GM10266 (cell line): Measurements from ENCODE around the gene LENG8.

Experiments
- DNase-seq: peaks from one replicate; pipeline ENCODE4 v3.0.0; 2012; ENCODE audit errors: extremely low spot score
- TF ChIP-seq, protein P1 (sequence below): IDR thresholded peaks from 2 replicates; pipeline ENCODE4 v1.5.1; 2012; ENCODE audit warnings: mild to moderate bottlenecking, low read depth; ENCODE audit not compliant: control insufficient read depth, insufficient read depth; ENCODE audit errors: missing control alignments

The LENG8 gene

DNA sequence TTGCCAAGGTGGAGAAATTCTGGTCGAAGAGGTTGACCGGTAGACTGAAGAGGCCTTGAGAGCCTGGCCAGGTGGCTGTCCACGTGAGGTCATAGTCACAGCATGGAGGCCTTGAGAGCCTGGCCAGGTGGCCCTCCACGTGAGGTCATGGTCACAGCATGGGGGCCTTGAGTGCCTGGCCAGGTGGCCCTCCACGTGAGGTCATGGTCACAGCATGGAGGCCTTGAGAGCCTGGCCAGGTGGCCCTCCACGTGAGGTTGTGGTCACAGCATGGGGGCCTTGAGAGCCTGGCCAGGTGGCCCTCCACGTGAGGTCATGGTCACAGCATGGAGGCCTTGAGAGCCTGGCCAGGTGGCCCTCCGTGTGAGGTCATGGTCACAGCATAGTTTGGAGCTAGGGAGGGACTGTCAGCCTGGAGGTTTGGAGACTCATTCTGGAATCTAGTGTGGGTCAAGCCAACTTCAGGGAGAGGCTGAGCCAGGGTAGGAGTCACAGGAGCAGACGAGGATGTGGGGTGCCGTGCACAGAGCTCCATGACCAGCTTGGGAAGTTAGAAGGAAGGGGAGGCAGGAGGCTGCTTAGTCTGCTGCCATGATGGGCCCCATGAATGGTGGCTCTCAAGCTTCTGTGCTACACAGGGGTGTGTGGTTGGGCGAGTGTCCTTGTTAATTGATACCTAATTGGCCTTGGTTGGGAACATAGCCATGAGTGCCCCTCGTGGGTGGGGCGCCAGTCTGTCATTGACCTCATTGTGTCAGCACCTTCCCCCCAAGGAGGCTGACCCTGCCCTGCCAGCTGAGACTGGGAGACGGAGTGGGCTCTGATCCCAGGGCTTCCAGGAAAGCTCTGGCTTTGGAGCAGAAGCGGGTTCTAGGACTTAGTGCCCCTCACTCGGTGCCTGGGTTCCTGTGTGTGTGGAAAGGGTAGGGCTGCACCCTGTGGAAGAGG, 10.6 kb downstream of the LENG8 start:
- TF ChIP-seq, protein P1, sequence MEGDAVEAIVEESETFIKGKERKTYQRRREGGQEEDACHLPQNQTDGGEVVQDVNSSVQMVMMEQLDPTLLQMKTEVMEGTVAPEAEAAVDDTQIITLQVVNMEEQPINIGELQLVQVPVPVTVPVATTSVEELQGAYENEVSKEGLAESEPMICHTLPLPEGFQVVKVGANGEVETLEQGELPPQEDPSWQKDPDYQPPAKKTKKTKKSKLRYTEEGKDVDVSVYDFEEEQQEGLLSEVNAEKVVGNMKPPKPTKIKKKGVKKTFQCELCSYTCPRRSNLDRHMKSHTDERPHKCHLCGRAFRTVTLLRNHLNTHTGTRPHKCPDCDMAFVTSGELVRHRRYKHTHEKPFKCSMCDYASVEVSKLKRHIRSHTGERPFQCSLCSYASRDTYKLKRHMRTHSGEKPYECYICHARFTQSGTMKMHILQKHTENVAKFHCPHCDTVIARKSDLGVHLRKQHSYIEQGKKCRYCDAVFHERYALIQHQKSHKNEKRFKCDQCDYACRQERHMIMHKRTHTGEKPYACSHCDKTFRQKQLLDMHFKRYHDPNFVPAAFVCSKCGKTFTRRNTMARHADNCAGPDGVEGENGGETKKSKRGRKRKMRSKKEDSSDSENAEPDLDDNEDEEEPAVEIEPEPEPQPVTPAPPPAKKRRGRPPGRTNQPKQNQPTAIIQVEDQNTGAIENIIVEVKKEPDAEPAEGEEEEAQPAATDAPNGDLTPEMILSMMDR, result no peak
- no peak for DNase-seq

DNA sequence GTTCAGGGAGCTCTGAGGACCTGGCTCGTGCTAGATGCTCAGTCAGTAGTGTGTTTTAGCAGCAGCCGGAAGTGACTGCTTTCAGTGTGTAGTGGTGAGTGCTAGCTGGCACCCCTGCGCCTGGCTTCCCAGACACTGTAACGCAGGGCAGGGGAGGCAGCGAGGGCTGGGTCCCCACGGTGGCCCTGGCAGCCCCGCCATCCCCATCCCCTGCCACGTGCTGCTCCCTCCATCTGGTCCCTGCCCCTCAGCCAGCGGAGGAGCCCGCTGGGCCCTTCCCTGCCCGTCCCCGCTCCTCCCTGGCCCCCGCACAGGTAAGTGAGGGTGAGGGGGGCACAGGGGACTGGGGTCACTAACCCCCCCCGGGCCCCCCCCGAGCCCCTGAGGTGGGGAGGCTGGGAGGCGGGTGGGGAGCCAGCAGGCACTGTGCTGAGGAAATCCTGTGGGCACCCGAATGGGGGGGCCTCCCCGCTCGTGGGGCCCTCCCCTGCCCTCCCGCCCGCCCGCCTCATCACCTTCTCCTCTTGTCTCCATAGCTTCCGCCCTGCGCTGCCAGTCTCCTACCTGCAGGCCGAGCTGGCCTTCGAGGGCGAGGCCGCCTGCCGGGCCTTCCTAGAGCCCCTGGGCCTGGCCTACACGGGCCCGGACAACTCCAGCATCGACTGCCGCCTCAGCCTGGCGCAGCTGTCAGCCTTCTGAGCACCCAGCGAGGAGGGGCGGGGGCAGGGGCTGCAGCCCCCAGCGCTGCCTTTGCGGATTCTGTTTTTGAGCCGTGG, 11.4 kb downstream of the LENG8 start:
- DNase-seq, result no peak
- TF ChIP-seq, protein P1, result no peak

DNA sequence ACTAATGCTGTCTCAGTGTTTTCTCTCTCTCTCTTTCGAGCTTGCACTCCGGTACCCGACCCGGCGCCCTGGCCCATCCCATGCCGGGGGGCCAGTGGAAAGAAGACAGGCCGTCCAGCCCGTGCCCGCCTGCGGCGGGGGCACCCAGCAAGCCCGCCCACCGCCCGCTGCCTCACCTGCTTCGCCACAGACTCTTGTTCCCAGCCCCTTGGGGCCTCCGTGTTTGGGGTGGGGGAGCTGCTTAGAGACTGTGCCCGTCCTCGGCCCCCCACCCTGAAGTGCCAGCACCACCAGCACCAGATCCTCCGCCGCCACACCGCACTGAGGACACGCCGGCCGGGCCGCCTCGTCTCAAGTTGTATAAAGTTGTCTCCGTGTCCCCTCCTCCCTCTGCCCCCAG, 12.2 kb downstream of the LENG8 start:
- DNase-seq, result no peak
- TF ChIP-seq, protein P1, result no peak

DNA sequence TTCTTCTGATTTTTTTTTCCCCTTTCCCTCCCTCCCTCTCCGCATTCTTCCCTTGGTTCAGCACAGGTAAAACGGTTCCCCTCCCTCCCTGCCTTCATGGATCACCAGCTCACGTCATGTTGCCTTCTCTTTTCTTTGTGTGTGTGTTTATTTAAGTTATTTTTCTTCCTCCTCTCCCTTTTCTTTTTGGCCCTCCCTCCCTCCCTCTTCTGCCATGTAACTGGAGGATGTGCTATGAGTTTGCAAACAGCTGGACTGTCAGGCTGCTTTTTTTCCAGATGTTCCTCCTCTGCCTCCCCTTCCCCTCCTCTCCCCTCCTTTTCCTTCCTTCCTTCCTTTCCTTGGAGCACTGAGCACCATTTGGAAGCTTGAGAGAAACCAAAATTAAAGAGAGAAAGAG, 12.6 kb downstream of the LENG8 start:
- no peak for DNase-seq
- TF ChIP-seq, protein P1, result no peak

DNA sequence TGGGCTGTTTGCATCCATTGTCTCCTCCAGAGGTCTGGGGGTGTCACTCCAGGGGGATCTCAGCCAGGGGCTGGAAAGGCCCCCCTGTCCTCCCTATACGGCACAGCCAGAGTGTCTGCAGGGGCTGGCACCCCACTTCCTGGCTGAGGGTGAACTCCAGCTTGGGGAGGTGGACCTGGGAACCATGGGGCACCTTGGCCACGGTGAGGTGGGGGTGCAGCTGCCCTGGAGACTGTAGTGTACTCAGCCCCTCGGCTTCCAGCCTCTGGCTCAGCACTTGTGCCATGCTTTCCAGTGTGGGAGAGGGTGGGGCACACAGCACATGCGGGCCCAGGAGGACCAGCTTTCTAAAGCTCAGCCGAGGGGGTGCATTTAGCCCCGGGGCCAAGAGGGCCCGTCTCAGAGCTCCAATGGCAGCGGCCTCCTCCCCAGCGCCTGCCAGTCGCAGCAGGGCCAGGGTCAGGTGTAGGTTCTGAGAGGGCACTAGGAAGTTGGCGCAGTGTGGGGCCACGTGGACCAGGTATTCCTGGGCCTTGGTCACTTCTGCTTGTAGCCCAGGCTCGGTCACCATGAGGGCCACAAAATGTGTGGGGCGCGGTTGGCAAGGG, 13.2 kb downstream of the LENG8 start:
- DNase-seq, result no peak
- TF ChIP-seq, protein P1, result no peak

DNA sequence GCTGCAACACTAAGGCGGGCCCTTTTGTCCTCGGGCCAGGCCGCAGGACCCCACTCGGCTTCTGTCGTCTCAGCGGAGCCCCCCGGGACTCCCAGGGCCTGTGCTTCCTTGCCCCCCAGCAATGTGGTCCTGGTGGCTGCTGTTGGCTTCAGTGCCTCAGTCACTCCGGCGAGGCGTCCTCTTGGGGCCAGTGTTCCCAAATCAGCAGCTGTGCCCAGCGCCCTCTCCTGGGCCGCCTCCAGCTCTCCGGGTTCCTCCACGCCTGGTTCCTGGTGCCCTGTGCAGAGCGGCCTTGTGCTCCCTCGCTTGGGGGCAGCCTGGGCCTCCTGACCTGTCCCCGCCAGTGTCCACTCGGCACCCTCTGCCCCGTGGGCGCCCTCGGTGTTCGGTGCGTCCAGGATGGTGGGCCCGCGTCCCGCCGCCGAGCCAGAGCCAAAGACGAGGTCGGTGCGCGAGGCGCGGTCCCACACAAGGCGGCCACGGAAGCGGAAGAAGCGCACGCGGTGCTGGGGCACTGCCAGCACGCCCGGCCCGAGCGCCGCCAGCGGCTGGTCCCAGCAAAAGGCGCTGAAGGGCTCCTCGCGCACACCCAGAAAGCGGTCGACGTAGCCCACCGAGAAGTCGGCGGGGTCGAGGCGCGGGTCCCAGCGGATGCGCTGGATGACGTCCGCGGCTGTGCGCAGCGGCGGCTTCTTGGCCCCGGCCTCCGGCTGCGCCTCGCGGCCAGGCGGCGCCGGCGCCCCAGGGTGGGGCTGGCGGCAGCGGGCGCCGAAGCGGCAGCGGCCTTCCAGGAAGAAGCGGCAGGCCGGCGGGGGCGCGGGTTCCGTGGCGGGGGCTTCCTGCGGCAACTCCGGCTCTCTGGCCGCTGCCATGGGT, 13.9 kb downstream of the LENG8 start:
- TF ChIP-seq, protein P1, result peak; percentile 17
- DNase-seq, result peak; percentile 57
